Lung (tissue), 12 donors: ENCODE measurements around the gene IL4R. TPM values are rescaled to one million over a fixed set of nuclear protein-coding genes. Genes with fewer than 3 reads are reported as not detected.
"Not testable (repeated sequence)": the region's sequence is repeated elsewhere in the genome, so short reads cannot be mapped to it uniquely, and the experiment has no call there.

Experiments
- ATAC-seq: fragments of 200-7000 bp; cut with Tn5 transposase; one replicate; pipeline ENCODE4 v1.9.1; 2020; ENCODE audit warnings: moderate number of reproducible peaks; ENCODE audit not compliant: insufficient read depth, low FRiP score
- DNase-seq, 3 donors: peaks; one replicate each; pipeline ENCODE4 v3.0.0-alpha.2; 2013 to 2017
- H3K27ac ChIP-seq, 2 donors: one replicate each; pipeline ENCODE4 v1.5.1; 2013; ENCODE audit warnings: mild to moderate bottlenecking in 2 of 2, moderate library complexity in 2 of 2, control low read depth in 1 of 2, inconsistent platforms in 1 of 2, low read depth in 1 of 2, low read length in 1 of 2
- H3K27me3 ChIP-seq, 3 donors: one replicate each; pipeline ENCODE4 v1.5.1; 2013; ENCODE audit warnings: low read length in 2 of 3; ENCODE audit not compliant: control insufficient read depth in 3 of 3, insufficient read depth in 3 of 3
- H3K36me3 ChIP-seq, 4 donors: one replicate each; pipeline ENCODE4 v1.5.1; 2013; ENCODE audit warnings: low read length in 4 of 4, mild to moderate bottlenecking in 1 of 4, moderate library complexity in 1 of 4; ENCODE audit not compliant: control insufficient read depth in 4 of 4, insufficient read depth in 4 of 4
- H3K4me1 ChIP-seq, 5 donors: one replicate each; pipeline ENCODE4 v1.5.1; 2013; ENCODE audit warnings: low read length in 5 of 5, mild to moderate bottlenecking in 2 of 5, moderate library complexity in 1 of 5; ENCODE audit not compliant: control insufficient read depth in 5 of 5, insufficient read depth in 5 of 5
- H3K4me3 ChIP-seq: one replicate; pipeline ENCODE4 v1.5.1; 2013; ENCODE audit warnings: mild to moderate bottlenecking, control low read depth, moderate library complexity
- H3K9ac ChIP-seq, 2 donors: one replicate each; pipeline ENCODE4 v1.5.1; 2013; ENCODE audit warnings: low read length in 2 of 2, control low read depth in 1 of 2; ENCODE audit not compliant: insufficient read depth in 1 of 2
- H3K9me3 ChIP-seq, 4 donors: one replicate each; pipeline ENCODE4 v1.5.1; 2013; ENCODE audit warnings: low read length in 3 of 4, mild to moderate bottlenecking in 1 of 4, moderate library complexity in 1 of 4; ENCODE audit not compliant: control insufficient read depth in 4 of 4, insufficient read depth in 3 of 4
- WGBS, 2 donors: extraction: QIAGEN DNeasy Blood & Tissue Kit; methylation state at CpG; one replicate each; pipeline ENCODE4 v1.1.7; 2013; 5-methylcytosine and 5-hydroxymethylcytosine counted together
- polyA plus RNA-seq, 2 donors: library from polyadenylated mRNA; stranded (reverse); fragments of 200-250 nt; gene quantifications; one replicate each; pipeline ENCODE4 v1.2.1, GENCODE V29; 2013
- total RNA-seq, 2 donors: library from RNA; depleted of rRNA in 1 of 2; stranded (reverse); fragments of >200 nt in 1 of 2; gene quantifications; one replicate each; pipeline ENCODE4 v1.2.1, GENCODE V29; 2014 to 2021
- TF ChIP-seq, protein P1 (sequence below): IDR thresholded peaks from 2 replicates; pipeline ENCODE4 v1.5.1; 2012; ENCODE audit warnings: mild to moderate bottlenecking; ENCODE audit errors: control extremely low read depth, extremely low read depth
- donor health status: control.
- donor health status: control.
- donor health status: Bipolar disorder and iron deficiency.
- donor health status: healthy.
- donor health status: DM: yes; HTN: yes; CAD: no.

The IL4R gene
- total and polyA plus RNA-seq, 4 donors, result 61.3 to 175 (median 114) TPM

DNA sequence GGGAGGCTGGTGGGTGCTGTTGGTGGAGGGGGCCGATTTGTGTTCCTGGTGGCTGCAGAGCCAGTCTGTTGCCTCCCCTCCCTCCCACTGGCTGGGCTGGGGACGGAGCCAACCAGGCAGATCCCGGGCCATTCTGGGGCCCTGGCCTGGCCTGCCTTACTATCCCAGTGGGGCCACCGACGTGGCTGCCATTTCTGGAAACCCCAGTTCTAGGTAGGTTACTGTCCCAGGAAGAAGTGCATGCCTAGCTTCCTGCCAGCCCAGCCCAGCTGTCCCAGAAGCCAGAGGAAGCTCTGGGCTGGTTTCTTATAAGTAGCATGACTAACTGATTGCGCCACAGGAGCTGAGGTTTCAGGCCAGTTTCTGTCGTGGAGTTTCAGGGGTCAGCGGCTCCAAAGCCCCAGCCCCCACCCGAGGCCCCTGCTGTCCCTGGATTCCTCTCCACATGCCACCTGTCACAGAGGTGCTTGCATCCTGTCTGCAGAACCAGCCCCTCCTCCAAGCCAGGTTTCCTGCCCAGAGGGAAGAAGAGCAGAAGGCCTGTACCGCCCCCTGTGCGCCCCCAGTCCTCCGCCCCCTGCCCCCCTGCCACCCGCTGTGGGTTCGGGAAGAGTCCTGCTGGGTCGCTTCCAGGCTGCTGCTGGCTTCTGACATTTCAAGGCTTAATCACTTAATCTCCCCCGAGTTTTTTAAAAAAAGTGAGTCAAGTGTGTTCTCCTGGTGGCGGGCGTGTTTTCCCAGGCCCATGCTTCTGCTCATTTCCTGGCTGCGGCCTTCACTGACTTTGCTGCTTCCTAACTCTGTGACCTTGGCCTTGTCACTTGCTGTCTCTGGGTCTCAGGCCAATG, 13.2 kb downstream of the IL4R start:
- 8% methylated on average over 19 of the region's 19 CpGs for WGBS, 2 donors
- TF ChIP-seq, protein P1, sequence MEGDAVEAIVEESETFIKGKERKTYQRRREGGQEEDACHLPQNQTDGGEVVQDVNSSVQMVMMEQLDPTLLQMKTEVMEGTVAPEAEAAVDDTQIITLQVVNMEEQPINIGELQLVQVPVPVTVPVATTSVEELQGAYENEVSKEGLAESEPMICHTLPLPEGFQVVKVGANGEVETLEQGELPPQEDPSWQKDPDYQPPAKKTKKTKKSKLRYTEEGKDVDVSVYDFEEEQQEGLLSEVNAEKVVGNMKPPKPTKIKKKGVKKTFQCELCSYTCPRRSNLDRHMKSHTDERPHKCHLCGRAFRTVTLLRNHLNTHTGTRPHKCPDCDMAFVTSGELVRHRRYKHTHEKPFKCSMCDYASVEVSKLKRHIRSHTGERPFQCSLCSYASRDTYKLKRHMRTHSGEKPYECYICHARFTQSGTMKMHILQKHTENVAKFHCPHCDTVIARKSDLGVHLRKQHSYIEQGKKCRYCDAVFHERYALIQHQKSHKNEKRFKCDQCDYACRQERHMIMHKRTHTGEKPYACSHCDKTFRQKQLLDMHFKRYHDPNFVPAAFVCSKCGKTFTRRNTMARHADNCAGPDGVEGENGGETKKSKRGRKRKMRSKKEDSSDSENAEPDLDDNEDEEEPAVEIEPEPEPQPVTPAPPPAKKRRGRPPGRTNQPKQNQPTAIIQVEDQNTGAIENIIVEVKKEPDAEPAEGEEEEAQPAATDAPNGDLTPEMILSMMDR, result no peak
- Histone ChIP-seq H3K27ac (peak overlapping the region; percentile 69 to 98), H3K27me3 (no peaks in the 10 kb centered on the region), H3K4me3 (no peak overlapping the region), H3K36me3 (peaks cover 0 to 6% (median 2%) of the 10 kb centered on the region in 4 donors), H3K9me3 (no peaks in the 10 kb centered on the region), H3K4me1 (peaks cover 0 to 39% (median 8%) of the 10 kb centered on the region in 5 donors), H3K9ac (no peak overlapping the region)
- ATAC-seq, result peak; percentile 70
- peak; percentile 62 to 86 (median 74) for DNase-seq

DNA sequence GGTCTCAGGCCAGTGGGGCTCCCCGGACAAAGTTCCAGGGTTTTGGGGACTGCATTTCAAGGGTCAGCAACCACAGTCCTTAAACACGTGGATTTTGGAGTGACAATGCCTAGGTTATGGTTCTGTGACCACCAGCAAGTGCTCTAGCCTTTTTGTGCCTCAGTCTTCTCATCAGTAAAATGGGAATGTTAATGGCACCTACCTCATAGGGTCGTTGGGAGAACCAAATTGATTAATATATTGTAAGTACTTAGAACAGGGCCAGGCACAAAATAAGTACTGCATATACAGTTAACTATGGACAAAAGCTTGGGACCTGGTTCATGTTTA, 13.8 kb downstream of the IL4R start:
- peaks cover 0 to 6% (median 4%) of the 10 kb centered on the region in 4 donors for H3K36me3 ChIP-seq
- H3K9ac ChIP-seq, result no peak overlapping the region
- no peak for DNase-seq
- 36 to 63% methylated on average over 3 of the region's 3 CpGs for WGBS, 2 donors
- H3K27me3 ChIP-seq, result no peaks in the 10 kb centered on the region
- no peak for ATAC-seq
- H3K9me3 ChIP-seq, result no peaks in the 10 kb centered on the region
- peak overlapping the region; percentile 69 to 98 for H3K27ac ChIP-seq
- no peak overlapping the region for H3K4me3 ChIP-seq
- TF ChIP-seq, protein P1, result no peak
- H3K4me1 ChIP-seq, result peaks cover 0 to 39% (median 8%) of the 10 kb centered on the region in 5 donors

DNA sequence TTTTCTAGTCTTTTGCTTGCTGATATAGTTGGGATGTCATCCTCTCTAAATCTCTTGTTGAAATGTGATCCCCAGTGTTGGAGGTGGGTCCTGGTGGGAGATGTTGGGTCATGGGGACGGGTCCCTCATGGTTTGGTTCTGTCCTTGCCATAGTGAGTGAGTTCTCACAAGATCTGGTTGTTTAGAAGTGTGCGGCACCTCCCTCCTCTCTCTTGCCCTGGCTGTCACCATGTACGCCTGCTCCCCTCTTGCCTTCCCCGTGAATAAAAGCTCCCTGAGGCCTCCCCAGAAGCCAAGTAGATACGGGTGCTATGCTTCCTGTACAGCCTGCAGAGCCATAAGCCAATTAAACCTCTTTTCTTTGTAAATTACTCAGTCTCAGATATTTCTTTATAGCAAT, 15.2 kb downstream of the IL4R start:
- no peaks in the 10 kb centered on the region for H3K27me3 ChIP-seq
- H3K4me1 ChIP-seq, result peaks cover 0 to 36% (median 8%) of the 10 kb centered on the region in 5 donors
- H3K4me3 ChIP-seq, result no peak overlapping the region
- H3K9me3 ChIP-seq, result no peaks in the 10 kb centered on the region
- WGBS, 2 donors, result 82 to 96% methylated on average over 5 of the region's 5 CpGs
- peaks cover 0 to 10% (median 5%) of the 10 kb centered on the region in 4 donors for H3K36me3 ChIP-seq
- TF ChIP-seq, protein P1, result no peak
- H3K27ac ChIP-seq, result peak overlapping the region in 1 of 2 donors; percentile 84
- ATAC-seq, result no peak
- H3K9ac ChIP-seq, result no peak overlapping the region
- DNase-seq, result no peak

DNA sequence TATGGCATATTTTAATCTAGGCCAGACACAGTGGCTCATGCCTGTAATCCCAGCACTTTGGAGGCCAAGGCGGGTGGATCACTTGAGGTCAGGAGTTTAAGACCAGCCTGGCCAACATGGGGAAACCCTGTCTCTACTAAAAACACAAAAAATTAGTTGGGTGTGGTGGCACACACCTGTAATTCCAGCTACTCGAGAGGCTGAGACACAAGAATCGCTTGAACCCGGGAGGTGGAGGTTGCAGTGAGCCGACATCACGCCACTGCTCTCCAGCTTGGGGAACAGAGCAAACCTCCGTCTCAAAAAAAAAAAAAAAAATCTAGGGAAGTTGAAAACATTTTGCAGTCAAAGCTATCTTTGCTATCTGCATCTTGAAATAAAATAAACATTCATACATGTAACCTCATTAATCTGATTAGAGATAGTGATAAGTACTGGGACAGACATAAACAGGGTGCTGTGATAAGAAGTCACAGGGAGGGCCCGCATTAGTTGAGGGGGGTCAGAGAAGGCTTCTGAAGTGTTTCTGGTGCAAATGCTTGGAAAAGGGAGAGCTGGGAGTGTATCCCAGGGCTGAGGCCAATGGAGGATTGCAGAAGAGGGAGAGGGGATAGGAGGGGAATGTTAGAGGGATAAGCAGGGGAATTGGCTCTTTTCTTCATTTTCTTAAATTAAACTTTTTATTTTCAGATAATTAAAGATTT, 15.8 kb downstream of the IL4R start:
- peaks cover 0 to 30% (median 12%) of the 10 kb centered on the region in 5 donors for H3K4me1 ChIP-seq
- WGBS, 2 donors, result 39 to 63% methylated on average over 8 of the region's 8 CpGs

More for the DNA sequence above, 15.8 kb downstream of the IL4R start:
- not testable (repeated sequence) for H3K9ac ChIP-seq, ATAC-seq, H3K4me3 ChIP-seq, H3K9me3 ChIP-seq, H3K27me3 ChIP-seq
- Histone ChIP-seq H3K27ac (peak overlapping the region in 1 of 2 donors; percentile 84), H3K36me3 (peaks cover 0 to 15% (median 5%) of the 10 kb centered on the region in 4 donors)
- peak; percentile 75 to 96 (median 93) for DNase-seq
